OCI-LY3 (cell line): ENCODE data around the gene SLC22A17.

Source experiments
- H2AFZ ChIP-seq: fragments of 200-600, 300-600 bp; shearing (Covaris generic); 2 replicates; pipeline ENCODE4 v1.6.0; 2014; ENCODE audit warnings: antibody characterized with exemption, low read depth, low read length
- H3K27ac ChIP-seq: fragments of 200-600, 300-600 bp; sonication (generic); 2 replicates; pipeline ENCODE4 v1.5.1; 2014; ENCODE audit warnings: mild to moderate bottlenecking, low read length, moderate library complexity, mixed read lengths
- H3K27me3 ChIP-seq: fragments of 200-600, 300-600 bp; sonication (generic); 2 replicates; pipeline ENCODE4 v1.6.1; 2014; ENCODE audit warnings: low read depth, low read length, mixed read lengths
- H3K36me3 ChIP-seq: fragments of 200-600, 300-600 bp; sonication (generic); replicated peaks from 2 replicates; pipeline ENCODE3; 2014; ENCODE audit warnings: low read depth, low read length, mixed read lengths
- H3K4me1 ChIP-seq: fragments of 300-600, 200-600 bp; sonication (generic); 2 replicates; pipeline ENCODE4 v1.6.1; 2014; ENCODE audit warnings: low read length, mixed read lengths
- H3K4me2 ChIP-seq: fragments of 200-600, 300-600 bp; sonication (generic); 2 replicates; pipeline ENCODE4 v1.6.1; 2014; ENCODE audit warnings: low read length, mixed read lengths
- H3K4me3 ChIP-seq: fragments of 300-600, 200-600 bp; sonication (generic); 2 replicates; pipeline ENCODE4 v1.5.1; 2014; ENCODE audit warnings: antibody characterized with exemption, mild to moderate bottlenecking, low read length, moderate library complexity
- H3K79me2 ChIP-seq: fragments of 300-600, 200-600 bp; shearing (Covaris generic); 2 replicates; pipeline ENCODE4 v1.6.1; 2014; ENCODE audit warnings: mild to moderate bottlenecking, low read length, mixed read lengths
- H3K9ac ChIP-seq: fragments of 300-600, 200-600 bp; shearing (Covaris generic); 2 replicates; pipeline ENCODE4 v1.6.0; 2014; ENCODE audit warnings: mild to moderate bottlenecking, low read length, moderate library complexity
- H3K9me3 ChIP-seq: fragments of 200-600, 300-600 bp; shearing (Covaris generic); 2 replicates; pipeline ENCODE4 v1.6.1; 2014; ENCODE audit warnings: low read length, mixed read lengths; ENCODE audit not compliant: insufficient read depth
- H4K20me1 ChIP-seq: fragments of 200-600, 300-600 bp; sonication (generic); 2 replicates; pipeline ENCODE4 v1.6.1; 2016; ENCODE audit warnings: low read length, mixed read lengths; ENCODE audit not compliant: insufficient read depth
- CTCF ChIP-seq: fragments of 200-600, 300-600 bp; sonication (generic); IDR thresholded peaks from 2 replicates; pipeline ENCODE4 v1.5.1; 2014; ENCODE audit warnings: antibody characterized with exemption, low read length, low read depth
- EZH2phosphoT487 ChIP-seq: fragments of 200-600 bp; shearing (Covaris generic); IDR thresholded peaks from 2 replicates; pipeline ENCODE4 v1.6.1; 2018; ENCODE audit warnings: antibody characterized with exemption, mixed run types, low read depth

The SLC22A17 gene

GRCh38 chr14:23375527-23376251, 23.0 kb upstream of the SLC22A17 start:
- H3K4me3 ChIP-seq: no peak overlapping the region
- no peaks in the 10 kb centered on the region for H3K36me3 ChIP-seq
- H4K20me1 ChIP-seq: no peaks in the 10 kb centered on the region
- H3K27me3 ChIP-seq: peaks cover 6% of the 10 kb centered on the region; the same call in 1 of the 2 replicates
- no peak overlapping the region for H2AFZ ChIP-seq
- no peak overlapping the region for H3K4me2 ChIP-seq
- TF ChIP-seq CTCF (no peak), EZH2phosphoT487 (no peak)
- H3K4me1 ChIP-seq: no peaks in the 10 kb centered on the region
- no peak overlapping the region for H3K9ac ChIP-seq
- H3K9me3 ChIP-seq: no peaks in the 10 kb centered on the region
- H3K27ac ChIP-seq: no peak overlapping the region
- H3K79me2 ChIP-seq: no peaks in the 10 kb centered on the region

GRCh38 chr14:23373041-23373440, 20.4 kb upstream of the SLC22A17 start:
- Histone ChIP-seq H3K9ac (no peak overlapping the region), H3K4me2 (no peak overlapping the region), H3K4me3 (no peak overlapping the region), H3K36me3 (no peaks in the 10 kb centered on the region), H4K20me1 (no peaks in the 10 kb centered on the region), H3K79me2 (no peaks in the 10 kb centered on the region), H3K4me1 (no peaks in the 10 kb centered on the region), H2AFZ (no peak overlapping the region), H3K27ac (no peak overlapping the region), H3K9me3 (no peaks in the 10 kb centered on the region), H3K27me3 (no peaks in the 10 kb centered on the region; the same call in 1 of the 2 replicates)
- no peak for TF ChIP-seq CTCF
- TF ChIP-seq EZH2phosphoT487: no peak

GRCh38 chr14:23372509-23372908, 19.8 kb upstream of the SLC22A17 start, which contains the start of gene IL25:
TSS of gene IL25 (plus strand) at chr14:23372809.
- no peak within 1 kb of the TSS for H2AFZ ChIP-seq
- no peaks in the 10 kb centered on the region for H3K27me3 ChIP-seq
- no peaks in the 10 kb centered on the region for H3K36me3 ChIP-seq
- no peak within 1 kb of the TSS for H3K4me2 ChIP-seq
- no peak within 1 kb of the TSS for H3K9ac ChIP-seq
- H3K9me3 ChIP-seq: no peaks in the 10 kb centered on the region
- no peaks in the 10 kb centered on the region for H3K79me2 ChIP-seq
- no peaks in the 10 kb centered on the region for H4K20me1 ChIP-seq
- no peak within 1 kb of the TSS for H3K4me3 ChIP-seq
- no peaks in the 10 kb centered on the region for H3K4me1 ChIP-seq
- no peak within 1 kb of the TSS for H3K27ac ChIP-seq
- TF ChIP-seq CTCF: no peak
- TF ChIP-seq EZH2phosphoT487: no peak

- H3K9me3 ChIP-seq: no peaks in the 10 kb centered on the region
- no peak overlapping the region for H3K27ac ChIP-seq
- H3K79me2 ChIP-seq: no peaks in the 10 kb centered on the region
- H3K27me3 ChIP-seq: no peaks in the 10 kb centered on the region
- H3K4me3 ChIP-seq: no peak overlapping the region
- no peak overlapping the region for H3K9ac ChIP-seq
- no peaks in the 10 kb centered on the region for H4K20me1 ChIP-seq
- no peaks in the 10 kb centered on the region for H3K4me1 ChIP-seq
- TF ChIP-seq EZH2phosphoT487: no peak
- no peak for TF ChIP-seq CTCF
- H2AFZ ChIP-seq: no peak overlapping the region
- H3K36me3 ChIP-seq: no peaks in the 10 kb centered on the region
- no peak overlapping the region for H3K4me2 ChIP-seq
Measured at GRCh38 chr14:23371865-23372264, 19.2 kb upstream of the SLC22A17 start.
